Fibroblast of mammary gland (primary cell): ENCODE measurements around the gene ARHGAP8.

Experiments used
- DNase-seq: peaks from one replicate; pipeline ENCODE4 v3.0.0-alpha.2; 2010; ENCODE audit warnings: low read depth
- H3K4me3 ChIP-seq: 2 replicates; pipeline ENCODE4 v1.5.1; 2011; ENCODE audit warnings: low read depth, mild to moderate bottlenecking, low read length, moderate library complexity; ENCODE audit not compliant: control insufficient read depth
- TF ChIP-seq, protein P1 (sequence below): conservative IDR thresholded peaks from 2 replicates; pipeline ENCODE4 v1.5.1; 2011; ENCODE audit warnings: low read depth, low read length, inconsistent platforms; ENCODE audit not compliant: control insufficient read depth, insufficient read depth

Gene ARHGAP8

DNA sequence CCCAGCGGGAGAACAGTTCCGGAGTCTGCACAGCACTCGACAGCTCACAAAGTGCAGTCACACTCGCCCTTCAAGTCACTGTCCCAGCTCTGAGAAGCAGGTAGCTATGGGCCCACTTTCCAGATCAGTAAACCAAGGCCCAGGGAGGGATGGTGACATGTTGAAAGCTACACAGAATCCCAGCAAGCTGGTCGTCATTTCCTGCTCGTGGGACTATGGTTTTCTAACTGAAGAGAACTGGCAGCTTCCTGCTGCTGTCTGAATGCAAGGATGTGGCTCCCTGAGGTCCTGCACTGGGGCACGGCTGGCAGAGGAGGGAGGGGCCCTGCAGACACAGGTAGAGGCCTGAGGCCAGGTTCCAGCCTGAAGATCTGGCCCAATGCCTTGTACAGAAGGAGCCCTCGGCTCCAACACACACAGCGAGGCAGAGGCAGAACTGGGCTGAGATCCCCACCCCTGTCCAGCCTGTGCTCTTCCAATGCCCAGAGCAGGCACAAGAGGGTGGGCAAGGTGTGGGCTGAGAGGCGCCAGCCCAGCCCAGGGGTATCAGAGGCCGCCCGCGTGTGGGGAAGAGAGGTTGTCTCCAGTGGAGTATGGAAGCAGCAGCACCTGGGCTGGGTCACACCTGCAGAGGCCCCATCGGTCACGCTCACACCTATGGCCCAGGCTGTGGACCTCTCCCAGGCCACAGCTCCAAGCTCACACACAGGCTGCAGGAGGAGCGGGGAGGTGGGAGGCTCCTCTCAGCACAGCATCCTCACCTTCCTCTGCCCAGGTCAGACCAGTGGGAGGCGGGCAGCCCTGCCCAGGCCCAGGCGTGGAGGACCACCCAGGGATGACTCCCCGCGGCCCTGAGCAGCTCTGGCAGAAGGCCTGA lies 138.3 kb downstream of the ARHGAP8 start:
- no peak overlapping the region for H3K4me3 ChIP-seq
- no peak for DNase-seq
- TF ChIP-seq, protein P1, sequence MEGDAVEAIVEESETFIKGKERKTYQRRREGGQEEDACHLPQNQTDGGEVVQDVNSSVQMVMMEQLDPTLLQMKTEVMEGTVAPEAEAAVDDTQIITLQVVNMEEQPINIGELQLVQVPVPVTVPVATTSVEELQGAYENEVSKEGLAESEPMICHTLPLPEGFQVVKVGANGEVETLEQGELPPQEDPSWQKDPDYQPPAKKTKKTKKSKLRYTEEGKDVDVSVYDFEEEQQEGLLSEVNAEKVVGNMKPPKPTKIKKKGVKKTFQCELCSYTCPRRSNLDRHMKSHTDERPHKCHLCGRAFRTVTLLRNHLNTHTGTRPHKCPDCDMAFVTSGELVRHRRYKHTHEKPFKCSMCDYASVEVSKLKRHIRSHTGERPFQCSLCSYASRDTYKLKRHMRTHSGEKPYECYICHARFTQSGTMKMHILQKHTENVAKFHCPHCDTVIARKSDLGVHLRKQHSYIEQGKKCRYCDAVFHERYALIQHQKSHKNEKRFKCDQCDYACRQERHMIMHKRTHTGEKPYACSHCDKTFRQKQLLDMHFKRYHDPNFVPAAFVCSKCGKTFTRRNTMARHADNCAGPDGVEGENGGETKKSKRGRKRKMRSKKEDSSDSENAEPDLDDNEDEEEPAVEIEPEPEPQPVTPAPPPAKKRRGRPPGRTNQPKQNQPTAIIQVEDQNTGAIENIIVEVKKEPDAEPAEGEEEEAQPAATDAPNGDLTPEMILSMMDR, result no peak

DNA sequence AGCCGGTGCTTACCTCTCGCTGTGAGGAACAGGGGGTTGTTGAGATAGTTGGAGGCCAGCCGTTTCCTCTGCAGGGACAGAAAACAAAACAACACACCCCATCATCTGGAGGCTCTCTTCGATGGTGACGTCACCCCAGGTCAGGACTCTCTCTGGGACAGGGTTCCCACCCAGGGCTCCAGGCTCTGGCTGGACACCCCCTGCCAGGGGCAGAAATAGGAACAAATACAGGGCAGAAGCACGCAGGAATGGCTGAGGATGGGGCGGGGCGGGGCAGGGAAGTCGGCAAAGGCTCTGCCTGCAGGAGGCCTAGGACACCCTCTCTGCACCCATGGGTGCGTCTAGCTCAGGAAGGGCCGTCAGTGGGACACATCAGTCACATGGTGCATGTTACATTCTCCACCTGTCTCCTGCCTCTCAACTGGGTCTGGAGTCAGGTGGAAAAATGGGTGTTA lies 138.9 kb downstream of the ARHGAP8 start:
- H3K4me3 ChIP-seq, result no peak overlapping the region
- no peak for DNase-seq
- TF ChIP-seq, protein P1, result no peak

DNA sequence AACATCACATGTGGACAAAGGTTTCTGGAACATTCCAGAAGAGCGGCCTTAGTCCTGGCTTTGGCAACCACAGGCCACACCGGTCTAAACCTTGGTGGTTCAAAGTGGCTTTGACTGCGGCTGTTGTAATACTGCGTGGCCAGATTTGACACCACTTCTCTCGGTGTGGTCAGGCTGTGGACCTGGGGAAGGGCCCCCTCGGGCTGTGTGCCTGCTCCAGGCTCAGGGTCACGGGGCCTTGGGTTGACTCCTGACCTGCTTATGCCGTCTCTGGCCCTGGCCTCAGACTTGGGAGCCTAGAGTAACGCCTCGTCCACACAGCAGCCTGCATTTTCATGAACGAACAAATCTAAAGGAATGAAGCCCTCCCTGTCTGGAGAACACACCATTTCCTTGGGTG lies 139.4 kb downstream of the ARHGAP8 start:
- TF ChIP-seq, protein P1, result no peak

DNA sequence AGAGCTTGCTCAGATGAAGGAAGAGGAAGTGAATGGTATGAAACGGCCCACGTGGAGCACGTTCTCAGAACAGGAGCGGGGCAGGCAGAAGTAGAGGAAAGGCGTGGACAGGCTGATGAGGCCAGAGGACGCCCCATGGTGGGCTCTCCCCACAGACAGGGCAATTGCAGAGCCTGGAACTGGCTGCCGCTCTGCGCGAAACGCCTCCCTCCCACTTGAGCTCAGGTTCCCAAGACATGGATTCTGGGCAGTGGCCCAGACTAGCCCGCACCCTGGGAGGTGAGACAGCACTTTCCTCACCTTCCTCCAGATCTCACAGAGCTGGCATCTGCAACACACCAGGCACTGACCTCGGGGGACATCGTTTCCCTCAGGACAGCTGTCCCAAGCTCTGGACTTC lies 139.9 kb downstream of the ARHGAP8 start:
- no peak for DNase-seq
- TF ChIP-seq, protein P1, result no peak

More for the DNA sequence above, 139.4 kb downstream of the ARHGAP8 start:
- no peak overlapping the region for H3K4me3 ChIP-seq
- DNase-seq, result no peak

DNA sequence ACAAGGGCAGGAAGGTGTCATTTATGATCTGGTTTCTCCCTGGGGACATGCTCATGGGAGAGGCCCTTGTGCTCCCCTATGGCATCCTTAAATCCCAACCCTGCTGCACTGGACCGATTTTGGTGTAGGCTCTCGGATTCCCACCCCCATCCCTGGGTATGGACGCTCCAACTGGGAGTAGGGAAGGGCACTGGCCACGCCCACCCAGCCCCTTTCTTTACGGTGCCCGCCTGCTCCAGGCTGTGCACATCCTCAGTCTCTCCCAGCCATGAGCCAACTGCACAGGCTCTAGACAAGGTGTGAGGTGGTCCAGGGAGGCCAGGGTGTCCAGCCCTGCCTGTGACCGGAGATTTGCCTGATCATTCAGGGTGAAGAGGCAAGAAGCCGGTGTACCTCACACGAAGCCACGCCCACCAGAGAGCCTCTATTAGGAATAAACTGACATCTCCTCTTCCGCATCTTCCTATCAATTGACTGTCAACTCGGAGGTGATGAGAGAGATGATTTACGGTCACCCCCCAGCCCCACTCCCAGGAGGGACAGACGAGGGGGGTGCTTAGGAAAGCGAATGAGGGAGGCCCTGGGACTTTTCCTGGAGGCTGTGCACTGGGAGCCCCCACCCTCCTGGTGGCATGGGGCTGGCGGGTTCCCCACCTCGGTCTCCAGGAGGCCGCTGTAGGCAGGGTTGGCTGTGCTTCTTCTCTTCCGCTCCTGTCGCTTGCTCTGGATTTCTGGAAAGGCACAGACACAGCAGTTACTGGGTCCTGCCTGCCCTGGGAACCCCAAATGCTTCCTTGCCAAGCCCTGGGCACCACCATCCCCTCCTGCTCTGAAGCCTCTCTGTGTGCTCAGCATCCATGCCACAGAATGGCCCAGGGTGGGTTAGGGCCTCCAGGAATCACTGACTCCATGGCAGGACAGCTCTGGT lies 140.7 kb downstream of the ARHGAP8 start:
- TF ChIP-seq, protein P1, result no peak
- no peak for DNase-seq

More for the DNA sequence above, 139.9 kb downstream of the ARHGAP8 start:
- H3K4me3 ChIP-seq, result no peak overlapping the region

DNA sequence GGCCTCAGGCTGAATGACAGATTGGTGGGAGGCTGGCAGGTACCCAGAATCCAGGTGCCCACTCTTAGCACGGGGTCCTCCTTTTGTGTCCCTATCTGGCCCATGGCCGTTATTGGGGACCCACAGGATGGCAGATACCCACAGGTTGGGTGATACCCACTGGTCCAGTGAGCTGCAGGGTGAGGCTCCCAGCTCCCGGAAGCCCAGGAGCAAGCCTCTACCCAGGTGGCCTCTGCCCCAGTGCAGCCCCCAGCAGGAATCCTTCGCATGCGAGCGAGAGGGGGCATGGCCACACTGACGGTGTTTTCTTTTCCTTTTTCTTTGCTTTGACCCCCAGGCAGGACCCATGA lies 141.3 kb downstream of the ARHGAP8 start:
- TF ChIP-seq, protein P1, result no peak
- DNase-seq, result no peak
- H3K4me3 ChIP-seq, result no peak overlapping the region

More for the DNA sequence above, 140.7 kb downstream of the ARHGAP8 start:
- no peak overlapping the region for H3K4me3 ChIP-seq
